GM18873 (cell line): ENCODE measurements around the gene FGD3.

ENCODE experiments used
- ATAC-seq: cut with Tn5 transposase; IDR thresholded peaks from one replicate; pipeline ENCODE4 v1.9.1; 2021; ENCODE audit warnings: mild to moderate bottlenecking, moderate library complexity, moderate number of reproducible peaks; ENCODE audit not compliant: unreplicated experiment, low FRiP score

Gene FGD3

GRCh38 chr9:92954049-92954861 lies 6.9 kb downstream of the FGD3 start:
- ATAC-seq: no peak

GRCh38 chr9:92954886-92955285 lies 7.6 kb downstream of the FGD3 start:
- no peak for ATAC-seq

- no peak for ATAC-seq
Measured at GRCh38 chr9:92960561-92961290, 13.4 kb downstream of the FGD3 start.

GRCh38 chr9:92961627-92962302 lies 14.4 kb downstream of the FGD3 start:
- no peak for ATAC-seq

- no peak for ATAC-seq
Measured at GRCh38 chr9:92962303-92962649, 15.0 kb downstream of the FGD3 start.

- ATAC-seq: no peak
Measured at GRCh38 chr9:92962846-92963245, 15.5 kb downstream of the FGD3 start.

GRCh38 chr9:92963831-92964606 lies 16.7 kb downstream of the FGD3 start:
- peak; percentile 73 for ATAC-seq

GRCh38 chr9:92964607-92965060 lies 17.3 kb downstream of the FGD3 start:
- no peak for ATAC-seq

GRCh38 chr9:92965061-92965758 lies 17.9 kb downstream of the FGD3 start:
- ATAC-seq: no peak

- ATAC-seq: no peak
Measured at GRCh38 chr9:92965759-92966517, 18.6 kb downstream of the FGD3 start.

- no peak for ATAC-seq
Measured at GRCh38 chr9:92966518-92966800, 19.1 kb downstream of the FGD3 start.

- no peak for ATAC-seq
Measured at GRCh38 chr9:92968081-92968480, 20.8 kb downstream of the FGD3 start.

- no peak for ATAC-seq
Measured at GRCh38 chr9:92969516-92970466, 22.5 kb downstream of the FGD3 start.

GRCh38 chr9:92970467-92970923 lies 23.2 kb downstream of the FGD3 start:
- no peak for ATAC-seq

- no peak for ATAC-seq
Measured at GRCh38 chr9:92971121-92971520, 23.8 kb downstream of the FGD3 start.

GRCh38 chr9:92971776-92972175 lies 24.5 kb downstream of the FGD3 start:
- ATAC-seq: no peak

GRCh38 chr9:92973700-92974099 lies 26.4 kb downstream of the FGD3 start:
- no peak for ATAC-seq

- ATAC-seq: no peak
Measured at GRCh38 chr9:92974161-92974661, 26.9 kb downstream of the FGD3 start.
